GM12891 (cell line): ENCODE data around the gene SCAND1.

Experiments used
- PAX5 ChIP-seq: IDR thresholded peaks from 2 replicates; pipeline ENCODE4 v1.6.1; 2011; ENCODE audit warnings: low read length, moderate library complexity, mild to moderate bottlenecking; ENCODE audit not compliant: insufficient read depth, severe bottlenecking
- POLR2A ChIP-seq: IDR thresholded peaks from 2 replicates; pipeline ENCODE4 v1.6.1; 2011; ENCODE audit warnings: low read depth, low read length, control low read depth
- POLR2AphosphoS5 ChIP-seq: IDR thresholded peaks from 2 replicates; pipeline ENCODE4 v1.6.1; 2011; ENCODE audit warnings: low read depth, low read length, control low read depth
- POU2F2 ChIP-seq: IDR thresholded peaks from 2 replicates; pipeline ENCODE4 v1.6.1; 2011; ENCODE audit warnings: low read depth, mild to moderate bottlenecking, control low read depth, low read length, moderate library complexity
- SPI1 ChIP-seq: IDR thresholded peaks from 2 replicates; pipeline ENCODE4 v1.6.1; 2011; ENCODE audit warnings: low read depth, low read length, control low read depth
- TAF1 ChIP-seq: IDR thresholded peaks from 2 replicates; pipeline ENCODE4 v1.6.1; 2011; ENCODE audit warnings: low read depth, low read length, control low read depth

GRCh38 chr20:35967979-35968640, 13.8 kb upstream of the SCAND1 start, which contains the start of gene CNBD2:
- TF ChIP-seq POLR2AphosphoS5 (no peak), POLR2A (no peak), POU2F2 (no peak), PAX5 (no peak), TAF1 (no peak), SPI1 (no peak)
